ENCODE measurements around the gene C4orf50. TPM values are rescaled to one million over a fixed set of nuclear protein-coding genes. Genes with fewer than 3 reads are reported as not detected.

C4orf50 gene
- total RNA-seq, 2 donors from 2014 or later: not detected

- DNase-seq (ENCODE audit: low spot score): no peak
- Histone ChIP-seq H3K27me3 (peaks cover 0 to 6% of the 10 kb centered on the region in 2 donors), H3K9me3 (peaks cover 0 to 13% of the 10 kb centered on the region in 2 donors), H3K4me1 (no peaks in the 10 kb centered on the region), H3K27ac (no peak overlapping the region), H3K4me3 (no peak overlapping the region), H3K36me3 (no peaks in the 10 kb centered on the region)
- TF ChIP-seq CTCF (IDR thresholded peaks at IDR 0.05): no peak
Observed at GRCh38 chr4:5897674-5898073, 120.6 kb downstream of the C4orf50 start.

GRCh38 chr4:5895287-5895686, 122.9 kb downstream of the C4orf50 start:
- Histone ChIP-seq H3K9me3 (peaks cover 0 to 13% of the 10 kb centered on the region in 2 donors), H3K36me3 (no peaks in the 10 kb centered on the region), H3K4me1 (peaks cover 0 to 2% of the 10 kb centered on the region in 2 donors), H3K27me3 (peaks cover 10 to 15% of the 10 kb centered on the region in 2 donors), H3K4me3 (no peak overlapping the region), H3K27ac (no peak overlapping the region)
- TF ChIP-seq CTCF (IDR thresholded peaks at IDR 0.05): no peak
- DNase-seq (ENCODE audit: low spot score): no peak

GRCh38 chr4:5894266-5894665, 124.0 kb downstream of the C4orf50 start:
- Histone ChIP-seq H3K27ac (no peak overlapping the region), H3K4me3 (no peak overlapping the region), H3K27me3 (peaks cover 19 to 20% of the 10 kb centered on the region in 2 donors), H3K9me3 (peaks cover 0 to 13% of the 10 kb centered on the region in 2 donors), H3K36me3 (no peaks in the 10 kb centered on the region), H3K4me1 (peaks cover 0 to 6% of the 10 kb centered on the region in 2 donors)
- no peak for DNase-seq (ENCODE audit: low spot score)
- no peak for TF ChIP-seq CTCF (IDR thresholded peaks at IDR 0.05)

GRCh38 chr4:5893591-5893990, 124.6 kb downstream of the C4orf50 start:
- Histone ChIP-seq H3K4me1 (peaks cover 0 to 12% of the 10 kb centered on the region in 2 donors), H3K36me3 (no peaks in the 10 kb centered on the region), H3K27me3 (peaks cover 19 to 26% of the 10 kb centered on the region in 2 donors), H3K27ac (no peak overlapping the region), H3K4me3 (no peak overlapping the region), H3K9me3 (peaks cover 0 to 13% of the 10 kb centered on the region in 2 donors)
- no peak for TF ChIP-seq CTCF (IDR thresholded peaks at IDR 0.05)
- no peak for DNase-seq (ENCODE audit: low spot score)

GRCh38 chr4:5893004-5893580, 125.1 kb downstream of the C4orf50 start, which contains the start of gene CRMP1:
TSS of gene CRMP1 (minus strand) at chr4:5893086. CDS start at chr4:5892969, 117 bp downstream.
- Histone ChIP-seq H3K27me3 (peaks cover 19 to 29% of the 10 kb centered on the region in 2 donors), H3K36me3 (no peaks in the 10 kb centered on the region), H3K4me3 (peak within 1 kb of the TSS in 1 of 2 donors; percentile 19), H3K27ac (no peak within 1 kb of the TSS), H3K4me1 (peaks cover 0 to 17% of the 10 kb centered on the region in 2 donors), H3K9me3 (peaks cover 0 to 13% of the 10 kb centered on the region in 2 donors)
- TF ChIP-seq CTCF (IDR thresholded peaks at IDR 0.05): no peak
- DNase-seq (ENCODE audit: low spot score): no peak
